Small intestine (tissue), 7 donors: ENCODE data around the gene XBP1. TPM values are rescaled to one million over a fixed set of nuclear protein-coding genes. Genes with fewer than 3 reads are reported as not detected.
"Not testable (repeated sequence)": the region's sequence is repeated elsewhere in the genome, so short reads cannot be mapped to it uniquely, and the experiment has no call there.

Source experiments
- DNase-seq, 2 donors: peaks; one replicate each; pipeline versions ENCODE4 v3.0.0 to v3.0.0-alpha.2; 2013
- FAIRE-seq: peaks from 2 replicates; lab custom pipeline; 2012; peaks lifted over from hg19 to GRCh38; lab: Jason Lieb, UNC
- H3K27ac ChIP-seq, 3 donors: one replicate each; pipeline ENCODE4 v1.5.1; 2013; ENCODE audit warnings: low read length in 2 of 3, mild to moderate bottlenecking in 2 of 3, control low read depth in 1 of 3, inconsistent platforms in 1 of 3, low read depth in 1 of 3, moderate library complexity in 1 of 3
- H3K27me3 ChIP-seq, 3 donors: one replicate each; pipeline ENCODE4 v1.6.1; 2013; ENCODE audit warnings: low read length in 3 of 3, inconsistent platforms in 1 of 3; ENCODE audit not compliant: control insufficient read depth in 3 of 3, insufficient read depth in 3 of 3
- H3K36me3 ChIP-seq, 3 donors: one replicate each; pipeline ENCODE4 v1.6.1; 2013; ENCODE audit warnings: low read length in 3 of 3, inconsistent platforms in 1 of 3, low read depth in 1 of 3, mild to moderate bottlenecking in 1 of 3, moderate library complexity in 1 of 3; ENCODE audit not compliant: control insufficient read depth in 3 of 3, insufficient read depth in 2 of 3
- H3K4me1 ChIP-seq, 3 donors: one replicate each; pipeline ENCODE4 v1.6.1; 2013; ENCODE audit warnings: low read length in 2 of 3, inconsistent platforms in 1 of 3, low read depth in 1 of 3, mild to moderate bottlenecking in 1 of 3, moderate library complexity in 1 of 3; ENCODE audit not compliant: control insufficient read depth in 3 of 3, insufficient read depth in 2 of 3
- H3K4me3 ChIP-seq, 3 donors: one replicate each; pipeline ENCODE4 v1.5.1; 2013; ENCODE audit warnings: low read length in 3 of 3, control low read depth in 1 of 3, inconsistent platforms in 1 of 3, low read depth in 1 of 3, mild to moderate bottlenecking in 1 of 3, moderate library complexity in 1 of 3
- H3K9me3 ChIP-seq, 2 donors: one replicate each; pipeline ENCODE4 v1.6.1; 2013; ENCODE audit warnings: low read depth in 1 of 2, low read length in 1 of 2; ENCODE audit not compliant: control insufficient read depth in 2 of 2, insufficient read depth in 1 of 2
- WGBS, 3 donors: extraction: QIAGEN DNeasy Blood & Tissue Kit; methylation state at CpG; one replicate each; pipeline ENCODE4 v1.1.7; 2013; 5-methylcytosine and 5-hydroxymethylcytosine counted together
- polyA plus RNA-seq, 4 donors: library from polyadenylated mRNA; stranded (reverse) in 3 of 4; unstranded in 1 of 4; fragments of 200-250 nt in 3 of 4; fragments of 120-200 nt in 1 of 4; gene quantifications; one replicate each; pipeline versions ENCODE4 v1.2.1 to v1.2.3, GENCODE V29; 2013
- donor health status: healthy with polysubstance abuse.
- donor health status: control.
- donor health status: control.
- donor health status: Bipolar disorder and iron deficiency.
- donor health status: healthy.

Gene XBP1
- polyA plus RNA-seq, 4 donors, result 60.2 to 263 (median 173) TPM

DNA sequence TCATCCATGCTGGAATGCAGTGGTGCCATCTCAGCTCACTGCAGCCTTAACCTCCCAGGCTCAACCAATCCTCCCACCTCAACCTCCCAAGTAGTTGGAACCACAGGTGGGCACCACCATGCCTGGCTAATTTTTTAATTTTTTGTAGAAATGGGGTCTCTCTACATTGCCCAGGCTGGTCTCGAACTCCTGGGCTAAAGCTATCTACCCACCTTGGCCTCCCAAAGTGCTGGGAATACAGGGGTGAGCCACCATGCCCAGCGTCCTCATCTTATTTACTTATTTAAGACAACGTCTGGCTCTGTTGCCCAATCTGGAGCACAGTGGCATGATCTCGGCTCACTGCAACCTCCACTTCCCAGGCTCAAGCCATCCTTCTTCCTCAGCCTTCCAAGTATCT is 38.4 kb downstream of the XBP1 start:
- not testable (repeated sequence) for DNase-seq, H3K27me3 ChIP-seq, H3K9me3 ChIP-seq, H3K36me3 ChIP-seq, H3K4me1 ChIP-seq, FAIRE-seq, H3K27ac ChIP-seq, H3K4me3 ChIP-seq
- 91 to 94% (median 93%) methylated on average over 4 of the region's 4 CpGs for WGBS, 3 donors

DNA sequence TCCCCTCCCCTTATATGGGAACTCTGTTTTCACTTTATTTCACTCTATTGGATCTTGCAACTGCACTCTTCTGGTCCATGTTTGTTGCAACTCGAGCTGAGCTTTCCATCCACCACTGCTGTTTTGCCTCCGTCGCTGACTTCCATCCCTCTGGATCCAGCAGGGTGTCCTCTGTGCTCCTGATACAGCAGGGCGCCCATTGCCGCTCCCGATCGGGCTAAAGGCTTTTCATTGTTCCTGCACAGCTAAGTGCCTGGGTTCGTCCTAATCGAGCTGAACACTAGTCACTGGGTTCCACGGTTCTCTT is 39.0 kb downstream of the XBP1 start:
- DNase-seq (no peak), FAIRE-seq (no peak)
- WGBS, 3 donors, result 94 to 99% (median 95%) methylated on average over 10 of the region's 10 CpGs
- H3K9me3 ChIP-seq, result no peaks in the 10 kb centered on the region
- H3K27me3 ChIP-seq, result no peaks in the 10 kb centered on the region
- H3K4me1 ChIP-seq, result no peaks in the 10 kb centered on the region
- H3K36me3 ChIP-seq, result no peaks in the 10 kb centered on the region
- no peak overlapping the region for H3K4me3 ChIP-seq
- H3K27ac ChIP-seq, result no peak overlapping the region

DNA sequence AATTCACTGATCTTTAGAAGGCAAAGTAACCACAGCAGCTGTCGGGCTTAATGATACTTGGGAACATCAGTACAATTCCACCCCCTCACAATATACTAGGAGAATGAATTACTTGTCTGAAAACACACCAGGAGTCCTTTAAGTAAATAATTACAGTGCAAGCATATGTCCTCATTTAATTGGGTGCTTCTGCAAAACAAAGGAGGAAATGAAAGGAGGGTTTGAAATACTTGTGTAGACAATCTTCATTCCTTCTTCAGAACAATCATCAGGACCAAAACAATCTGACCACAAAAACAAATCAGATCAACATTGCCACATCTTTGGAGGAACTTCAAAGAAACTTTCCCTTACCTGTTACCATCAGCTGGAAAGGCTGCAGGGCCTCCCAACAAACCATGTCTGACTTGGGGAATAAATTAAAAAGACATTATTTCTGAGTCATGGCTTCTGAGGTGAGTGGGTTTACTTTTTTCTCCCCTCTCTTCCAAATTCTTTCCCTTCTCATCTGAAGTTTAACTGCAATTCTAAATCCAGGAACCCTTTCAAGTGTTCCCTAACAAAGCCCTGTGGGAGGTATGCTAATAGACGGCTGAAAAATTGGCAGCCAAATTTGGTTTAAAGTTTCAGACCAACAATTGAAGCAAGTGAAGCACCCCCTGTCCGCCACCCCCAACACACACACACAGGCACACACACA is 40.4 kb downstream of the XBP1 start:
- H3K27ac ChIP-seq, result peak overlapping the region in 1 of 3 donors; percentile 22
- no peaks in the 10 kb centered on the region for H3K9me3 ChIP-seq
- peaks cover 0 to 3% (median 0%) of the 10 kb centered on the region in 3 donors for H3K36me3 ChIP-seq
- H3K4me3 ChIP-seq, result no peak overlapping the region
- DNase-seq, result no peak
- no peak for FAIRE-seq
- WGBS, 3 donors, result 55 to 83% (median 77%) methylated on average over 3 of the region's 3 CpGs
- H3K27me3 ChIP-seq, result no peaks in the 10 kb centered on the region
- H3K4me1 ChIP-seq, result no peaks in the 10 kb centered on the region

DNA sequence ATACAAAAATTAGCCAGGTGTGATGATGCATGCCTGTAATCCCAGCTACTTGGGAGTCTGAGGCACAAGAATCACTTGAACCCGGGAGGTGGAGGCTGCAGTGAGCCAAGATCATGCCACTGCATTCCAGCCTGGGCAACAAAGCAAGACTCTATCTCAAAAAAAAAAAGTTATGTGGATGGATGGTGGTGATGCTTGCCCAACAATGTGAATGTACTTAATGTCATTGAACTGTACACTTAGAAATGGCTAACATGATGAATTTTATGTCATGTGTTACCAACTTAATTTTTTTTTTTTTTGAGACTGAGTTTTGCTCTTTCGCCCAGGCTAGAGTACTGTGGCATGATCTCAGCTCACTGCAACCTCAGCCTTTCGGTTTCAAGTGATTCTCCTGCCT is 45.9 kb downstream of the XBP1 start:
- H3K27me3 ChIP-seq, H3K27ac ChIP-seq, DNase-seq, FAIRE-seq, H3K4me3 ChIP-seq, H3K9me3 ChIP-seq, H3K4me1 ChIP-seq: not testable (repeated sequence)
- 97 to 98% (median 98%) methylated on average over 3 of the region's 3 CpGs for WGBS, 3 donors
- H3K36me3 ChIP-seq, result peaks cover 0 to 20% (median 3%) of the 10 kb centered on the region in 3 donors

DNA sequence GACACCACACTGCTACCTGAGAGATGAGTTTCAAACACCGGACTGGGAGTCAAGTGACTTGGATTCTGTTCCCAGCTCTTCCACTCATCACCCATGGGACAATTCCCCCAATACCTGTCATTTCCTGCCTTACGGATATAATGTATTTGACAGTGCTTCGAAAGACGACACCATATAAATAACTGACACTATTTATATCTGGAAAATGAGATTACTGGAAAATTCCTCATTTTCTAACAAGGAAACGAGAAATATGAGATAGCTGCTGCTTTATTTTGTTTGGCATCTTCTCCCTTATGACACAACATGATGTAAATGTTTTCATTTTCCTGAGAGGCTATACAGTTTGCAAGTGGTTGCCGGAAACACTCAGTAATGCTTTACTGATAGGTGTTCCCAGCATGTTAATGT is 49.9 kb downstream of the XBP1 start:
- no peak overlapping the region for H3K4me3 ChIP-seq
- DNase-seq (no peak), FAIRE-seq (no peak)
- H3K27ac ChIP-seq, result no peak overlapping the region
- 69 to 96% (median 84%) methylated on average over 6 of the region's 6 CpGs for WGBS, 3 donors
- H3K4me1 ChIP-seq, result no peaks in the 10 kb centered on the region
- H3K27me3 ChIP-seq, result no peaks in the 10 kb centered on the region
- no peaks in the 10 kb centered on the region for H3K9me3 ChIP-seq
- H3K36me3 ChIP-seq, result peaks cover 0 to 46% (median 7%) of the 10 kb centered on the region in 3 donors

Other genes with a start within 250 kb of the XBP1 start
- 10 to 100 TPM in 1 of 4 donors, 1 to 10 TPM in 2, under 1 TPM in 1; 0.45 to 24.0 (median 3.7) TPM for gene TTC28, start 120.7 kb downstream of the XBP1 start, polyA plus RNA-seq
- gene CHEK2, start 58.7 kb downstream of the XBP1 start, polyA plus RNA-seq, result 10 to 100 TPM in 2 of 4 donors, 1 to 10 TPM in 2; 6.5 to 25.4 (median 15.0) TPM
- 10 to 100 TPM; 19.2 to 24.5 (median 20.3) TPM for gene HSCB, start 58.5 kb downstream of the XBP1 start, polyA plus RNA-seq
- gene CCDC117, start 27.9 kb downstream of the XBP1 start, polyA plus RNA-seq, result 10 to 100 TPM in 2 of 4 donors, 1 to 10 TPM in 2; 7.8 to 33.4 (median 9.4) TPM
- 1 to 10 TPM in 2 of 4 donors, under 1 TPM in 2; 0.22 to 9.1 (median 4.2) TPM for gene ZNRF3, start 83.0 kb upstream of the XBP1 start, polyA plus RNA-seq